Left lobe of liver (tissue), 2 donors: ENCODE measurements around the gene APOL6. TPM values are rescaled to one million over a fixed set of nuclear protein-coding genes. Genes with fewer than 3 reads are reported as not detected.
"Not testable (repeated sequence)": the region's sequence is repeated elsewhere in the genome, so short reads cannot be mapped to it uniquely, and the experiment has no call there.

Source experiments
- ATAC-seq: fragments of 200-7000 bp; cut with Tn5 transposase; one replicate; pipeline ENCODE4 v1.9.1; 2020; ENCODE audit warnings: mild to moderate bottlenecking, moderate library complexity
- DNase-seq: peaks from one replicate; pipeline ENCODE4 v3.0.0-alpha.2; 2020; ENCODE audit warnings: low spot score
- total RNA-seq: library from RNA; stranded (reverse); gene quantifications from one replicate; pipeline ENCODE4 v1.2.1, GENCODE V29; 2021
- donor health status: DM: no; HTN: no; CAD: no; lungs with moderate emphysema.
- donor health status: DM: no; HTN: yes; CAD: no.

Gene APOL6
- total RNA-seq, 1 donor from 2014 or later = 31.7 TPM

DNA sequence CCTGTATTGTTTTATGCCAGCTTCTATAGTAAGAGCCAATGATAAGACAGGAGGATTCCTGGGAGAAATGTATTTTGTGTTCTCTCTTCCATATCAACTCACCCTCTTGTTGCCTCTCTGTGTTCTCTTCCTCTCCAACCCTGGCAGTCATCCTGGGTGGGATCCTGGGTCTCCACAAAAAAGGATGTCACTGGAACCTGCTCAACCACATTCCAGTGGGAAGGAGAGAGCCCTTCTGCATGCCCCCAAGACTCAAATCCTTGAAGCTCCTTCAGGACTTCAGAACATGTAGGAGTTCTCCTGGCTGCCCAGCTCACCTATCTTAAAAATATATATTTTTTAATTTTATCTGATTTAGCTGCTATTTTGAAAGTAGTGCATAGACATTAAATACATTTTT is 26.1 kb downstream of the APOL6 start:
- DNase-seq = no peak
- ATAC-seq = no peak

DNA sequence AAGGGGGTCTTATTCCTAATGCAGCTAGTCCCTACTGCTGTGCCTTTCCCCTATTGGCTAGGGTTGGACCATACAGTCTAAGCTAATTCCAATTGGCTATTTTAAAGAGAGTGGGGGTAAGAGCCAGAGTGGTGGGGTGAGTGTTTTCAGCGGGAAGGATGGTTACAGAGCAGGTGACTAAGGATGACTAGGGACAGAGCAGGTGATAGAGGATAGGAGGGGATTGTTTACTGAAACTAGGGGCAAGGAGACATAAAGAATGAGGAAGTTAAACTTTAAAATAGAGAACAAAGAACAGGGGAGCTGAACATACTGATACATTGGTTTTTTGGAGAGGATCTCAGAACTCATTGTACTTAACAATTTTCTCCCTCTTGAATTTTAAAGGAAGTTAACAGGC is 27.8 kb downstream of the APOL6 start:
- not testable (repeated sequence) for ATAC-seq, DNase-seq

DNA sequence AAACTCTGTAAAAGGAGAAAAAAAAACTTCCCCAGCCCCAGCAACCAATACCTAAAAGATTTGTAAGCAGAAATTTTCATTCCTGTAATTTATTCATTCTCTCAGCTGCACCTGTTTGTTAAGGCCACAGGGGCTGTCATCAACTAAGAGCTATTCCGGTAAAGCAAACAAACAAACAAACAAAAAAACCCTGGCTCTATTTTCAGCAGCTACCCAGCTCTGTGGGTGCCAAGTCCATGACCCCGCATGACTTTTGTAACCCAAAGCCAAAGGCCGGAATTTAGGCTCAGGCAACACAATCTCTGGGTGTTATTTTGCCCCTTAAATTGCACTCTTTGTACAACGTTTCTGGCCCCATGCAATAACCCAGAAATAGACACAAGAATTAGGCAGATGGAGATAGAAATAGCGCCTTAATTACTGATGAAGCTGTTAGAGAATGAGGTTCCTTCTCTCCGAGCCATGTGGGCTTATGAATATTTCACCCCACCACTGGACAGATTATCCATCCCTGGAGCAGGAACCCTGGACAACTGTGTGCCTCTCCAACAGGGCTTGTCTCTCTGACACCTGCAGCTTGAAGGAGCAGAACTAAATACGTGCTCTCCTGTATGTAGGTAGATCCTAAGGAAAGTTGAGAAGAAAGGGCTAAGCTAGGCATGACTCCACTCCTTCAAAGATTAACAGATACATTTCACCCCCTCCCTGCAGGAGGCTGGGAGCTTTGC is 29.4 kb downstream of the APOL6 start:
- DNase-seq = peak; percentile 57
- ATAC-seq = peak; percentile 91

DNA sequence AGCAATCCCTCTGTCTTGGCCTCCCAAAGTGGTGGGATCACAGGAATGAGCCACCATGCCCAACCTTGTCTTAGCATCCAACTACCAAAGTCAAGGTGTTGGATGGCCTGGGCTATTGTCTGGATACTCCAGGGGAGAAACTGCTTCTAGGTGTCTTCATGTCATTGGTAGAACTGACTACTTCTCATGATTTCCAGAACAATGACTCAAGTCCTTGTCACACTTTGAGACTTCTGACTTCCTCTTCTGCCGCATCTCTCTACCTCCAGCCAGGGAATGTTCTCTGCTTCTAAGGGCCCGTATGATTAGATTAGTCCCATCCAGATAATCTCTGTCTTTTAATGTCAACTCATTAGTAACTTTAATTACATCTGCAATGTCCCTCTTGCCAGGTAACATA is 30.6 kb downstream of the APOL6 start:
- DNase-seq (no peak), ATAC-seq (no peak)

DNA sequence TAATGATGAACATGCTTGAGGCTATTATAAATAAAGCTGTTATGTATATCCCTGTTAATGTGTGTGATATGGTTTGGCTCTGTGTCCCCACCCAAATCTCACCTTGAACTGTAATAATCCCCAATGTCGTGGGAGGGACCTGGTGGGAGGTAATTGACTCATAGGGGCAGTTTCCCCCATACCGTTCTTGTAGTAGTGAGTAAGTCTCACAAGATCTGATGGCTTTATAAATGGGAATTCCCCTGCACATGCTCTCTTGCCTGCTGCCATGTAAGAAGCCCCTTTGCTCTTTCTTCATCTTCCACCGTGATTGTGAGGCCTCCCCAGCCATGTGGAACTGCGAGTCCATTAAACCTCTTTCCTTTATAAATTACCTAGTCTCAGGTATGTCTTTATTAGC is 31.2 kb downstream of the APOL6 start:
- not testable (repeated sequence) for DNase-seq

DNA sequence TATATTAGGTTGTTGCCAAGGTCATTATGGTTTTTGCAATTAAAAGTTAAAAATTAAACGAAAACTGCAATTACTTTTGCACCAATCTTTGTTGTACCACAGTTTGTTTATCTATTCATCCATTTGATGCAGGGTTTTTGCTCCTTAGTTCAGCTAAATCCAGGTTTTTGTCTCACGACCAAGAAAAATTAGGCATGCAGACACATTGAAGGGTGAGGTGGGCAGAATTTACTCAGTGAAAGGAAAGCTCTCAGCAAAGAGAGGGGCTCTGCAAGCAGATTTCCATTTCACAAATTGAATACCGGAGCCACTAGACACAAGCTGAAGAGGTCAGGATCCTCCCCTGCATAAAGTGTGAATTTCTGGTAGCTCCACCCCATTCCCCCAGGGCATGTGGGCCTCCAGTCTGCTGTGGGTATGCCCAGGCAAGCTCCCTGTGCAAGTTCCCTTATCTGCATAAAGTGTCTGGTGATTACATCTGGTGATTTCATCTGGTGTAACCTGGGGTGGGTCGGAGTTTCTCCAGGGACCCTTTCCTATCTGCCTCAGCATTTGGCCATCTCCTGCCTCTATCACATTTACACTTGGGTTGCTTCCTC is 33.3 kb downstream of the APOL6 start:
- ATAC-seq = no peak

More for the DNA sequence above, 31.2 kb downstream of the APOL6 start:
- ATAC-seq = not testable (repeated sequence)

DNA sequence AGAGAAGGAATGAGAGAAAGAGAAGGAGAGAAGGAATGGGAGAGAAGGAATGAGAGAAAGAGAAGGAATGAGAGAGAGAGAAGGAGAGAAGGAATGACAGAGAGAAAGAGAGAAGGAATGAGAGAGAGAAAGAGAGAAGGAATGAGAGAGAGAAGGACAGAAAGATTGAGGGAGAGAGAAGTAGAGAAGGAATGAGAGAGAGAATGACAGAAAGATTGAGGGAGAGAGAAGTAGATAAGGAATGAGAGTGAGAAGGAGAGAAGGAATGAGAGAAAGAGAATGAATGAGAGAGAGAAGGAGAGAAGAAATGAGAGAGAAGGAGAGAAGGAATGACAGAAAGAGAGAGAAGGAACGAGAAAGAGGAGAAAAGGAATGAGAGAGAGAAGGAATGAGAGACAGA is 35.3 kb downstream of the APOL6 start:
- DNase-seq = no peak
- ATAC-seq = no peak

More for the DNA sequence above, 33.3 kb downstream of the APOL6 start:
- DNase-seq = no peak

DNA sequence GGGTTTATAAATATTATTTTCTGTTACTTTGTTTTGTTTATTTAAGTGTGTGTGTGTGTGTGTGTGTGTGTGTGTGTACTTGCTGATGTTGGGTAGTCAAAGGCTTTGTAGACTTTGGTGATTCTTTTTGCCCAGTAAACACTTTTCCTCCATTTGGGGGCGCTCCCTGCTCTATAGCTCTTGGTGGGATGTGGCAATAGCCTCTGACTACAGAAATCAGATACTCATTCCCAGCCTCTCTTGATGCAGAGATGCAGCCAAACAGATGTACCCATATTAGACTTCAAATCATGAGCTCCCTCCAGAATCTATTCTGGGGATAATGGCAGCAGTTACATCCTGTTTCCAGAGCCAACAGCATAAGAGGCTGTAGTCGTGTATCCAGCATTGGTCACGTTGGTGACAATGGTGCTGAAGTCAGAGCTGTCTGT is 36.0 kb downstream of the APOL6 start:
- ATAC-seq = peak; percentile 36
- DNase-seq = no peak

DNA sequence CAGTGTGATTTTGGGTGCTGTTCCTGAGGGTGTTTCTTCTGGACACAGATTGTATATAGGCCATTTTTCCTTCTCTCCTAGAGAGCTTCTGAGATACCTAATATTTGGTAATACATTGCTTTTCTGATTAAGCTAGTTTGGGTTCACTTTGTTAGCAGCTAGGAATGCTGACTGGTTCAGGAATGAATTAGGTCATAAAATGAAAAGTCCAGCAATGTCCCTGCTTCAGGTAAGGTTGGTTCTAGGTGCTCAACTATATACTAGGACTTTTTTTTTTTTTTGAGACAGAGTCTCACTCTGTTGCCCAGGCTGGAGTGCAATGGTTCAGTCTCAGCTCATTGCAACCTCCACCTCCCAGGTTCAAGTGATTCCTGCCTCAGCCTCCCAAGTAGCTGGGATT is 36.5 kb downstream of the APOL6 start:
- DNase-seq (no peak), ATAC-seq (no peak)

DNA sequence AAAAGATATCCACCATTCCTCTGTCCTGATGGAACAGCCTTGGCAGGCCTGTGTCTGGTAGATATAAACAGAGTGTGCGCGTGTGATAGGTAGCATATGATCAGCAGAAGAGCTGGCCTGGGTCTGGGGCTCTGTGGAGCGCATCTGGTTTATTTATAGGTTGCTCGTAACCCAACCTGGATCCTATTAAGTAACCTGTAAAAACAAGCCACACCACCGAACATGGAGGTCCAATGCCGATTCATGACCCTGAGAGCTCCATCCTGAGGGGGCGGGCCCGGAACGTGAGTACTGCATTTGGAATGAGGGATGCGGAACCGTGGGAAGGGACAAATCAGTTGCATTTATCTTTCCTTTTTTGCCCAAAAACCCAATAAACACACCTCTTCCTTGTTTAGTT is 37.5 kb downstream of the APOL6 start:
- no peak for ATAC-seq

DNA sequence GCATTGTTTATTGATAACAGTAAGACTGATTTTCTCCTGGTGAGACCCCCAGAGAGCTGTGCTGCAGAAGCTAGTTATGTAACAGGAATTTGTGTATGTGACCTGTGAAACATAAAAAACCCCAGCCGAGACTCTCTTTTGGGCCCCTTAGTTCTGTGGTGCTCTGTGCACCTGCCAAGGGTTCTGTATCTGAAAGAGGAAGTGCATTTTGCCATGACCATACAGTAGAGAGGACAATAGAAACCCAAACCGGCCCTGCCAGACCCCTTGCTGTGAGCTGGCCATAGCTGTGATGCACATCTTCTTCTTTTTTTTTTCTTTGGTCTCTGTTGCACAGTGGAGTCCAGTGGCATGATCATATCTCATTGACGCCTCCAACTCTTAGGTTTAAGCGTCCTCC is 38.1 kb downstream of the APOL6 start:
- no peak for DNase-seq
- no peak for ATAC-seq

More for the DNA sequence above, 37.5 kb downstream of the APOL6 start:
- no peak for DNase-seq

DNA sequence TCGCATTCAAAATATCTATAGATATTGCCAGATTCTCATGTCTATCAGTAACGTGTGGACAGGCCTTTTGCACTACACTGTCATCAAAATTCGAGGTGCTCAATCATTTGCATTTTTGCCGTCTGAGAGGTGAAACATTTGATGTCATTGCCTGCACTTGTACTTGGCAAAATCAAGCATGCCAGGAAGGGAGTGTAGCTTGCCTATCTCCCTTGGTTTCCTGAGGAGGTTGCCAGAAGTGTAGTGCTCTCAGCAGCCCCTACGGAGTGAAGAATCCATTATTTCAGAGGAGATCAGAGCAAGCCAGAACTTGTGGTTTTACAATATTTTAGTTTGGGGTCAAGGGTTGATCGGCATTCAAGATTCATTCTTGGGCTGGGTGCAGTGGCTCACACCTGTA is 39.2 kb downstream of the APOL6 start:
- DNase-seq = no peak
- ATAC-seq = no peak

DNA sequence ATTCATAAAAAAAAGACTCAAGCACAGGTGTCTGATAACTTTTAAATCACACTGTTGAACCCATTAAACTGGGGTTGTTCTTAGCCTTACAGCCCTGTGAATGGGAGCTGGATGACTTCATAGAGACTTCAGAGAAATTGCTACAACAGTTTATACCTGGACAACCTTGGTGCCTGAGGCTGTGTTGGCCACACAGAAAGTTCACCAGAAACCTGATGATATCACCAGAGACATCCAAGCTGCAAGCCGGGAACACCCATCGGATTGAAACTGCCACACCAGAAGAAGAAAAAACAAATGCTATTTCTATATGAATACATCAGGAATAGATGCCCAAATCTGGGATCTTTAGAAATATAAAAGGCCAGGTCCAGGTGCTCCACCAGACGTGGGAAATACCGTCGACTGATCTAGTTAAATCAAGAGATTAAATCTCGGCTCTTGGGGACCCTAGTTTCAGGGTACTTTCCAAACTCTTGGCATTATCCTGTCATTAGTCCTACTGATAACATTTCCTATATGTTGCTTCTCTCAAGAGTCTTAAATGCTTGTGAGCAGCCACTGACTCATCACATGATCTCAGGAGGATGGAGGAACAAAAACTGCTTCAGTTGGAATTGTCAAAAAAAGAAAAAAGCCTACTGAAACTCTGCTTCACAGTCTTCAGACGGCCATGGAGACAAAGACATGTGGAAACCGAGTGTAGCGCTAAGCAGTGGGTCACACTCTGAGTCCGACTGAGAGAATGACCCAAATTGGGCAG is 40.8 kb downstream of the APOL6 start:
- no peak for ATAC-seq
- no peak for DNase-seq

DNA sequence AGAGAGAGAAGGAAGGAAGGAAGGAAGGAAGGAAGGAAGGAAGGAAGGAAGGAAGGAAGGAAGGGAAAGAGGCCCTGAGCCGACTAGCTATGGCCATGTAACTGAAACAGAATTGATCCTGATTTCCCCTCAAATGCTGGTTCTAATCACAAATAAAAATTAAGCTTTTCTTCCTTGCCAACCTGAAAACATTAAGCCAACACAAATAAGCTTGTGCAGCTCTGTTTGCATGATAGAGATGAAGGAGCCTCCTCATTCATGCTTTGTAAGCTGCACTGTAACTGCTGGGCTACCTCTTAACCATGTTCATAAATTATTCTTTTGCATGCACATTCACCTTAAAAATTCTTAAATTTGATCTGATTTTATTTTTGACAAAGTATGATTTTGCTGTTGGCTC is 41.8 kb downstream of the APOL6 start:
- no peak for ATAC-seq

DNA sequence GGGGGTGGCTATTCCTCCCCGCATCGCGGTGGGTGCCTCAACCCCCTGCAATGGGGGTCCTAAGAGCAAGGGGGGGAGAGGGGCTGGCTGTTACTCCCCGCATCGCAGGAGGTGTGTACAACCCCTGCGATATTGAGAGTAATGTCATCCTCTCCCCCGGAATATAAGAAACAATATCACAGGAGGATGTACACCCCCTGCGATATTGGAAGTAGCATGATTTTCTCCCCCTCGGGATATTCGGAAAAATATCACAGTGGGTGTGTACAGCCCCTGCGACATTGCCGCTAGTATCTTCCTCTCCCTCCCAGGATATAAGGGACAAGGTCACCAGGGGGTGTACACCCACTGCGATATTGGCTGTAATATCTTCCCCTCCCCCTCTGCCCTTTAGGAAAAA is 47.0 kb downstream of the APOL6 start:
- ATAC-seq = no peak
- DNase-seq = no peak

More for the DNA sequence above, 41.8 kb downstream of the APOL6 start:
- DNase-seq = no peak

DNA sequence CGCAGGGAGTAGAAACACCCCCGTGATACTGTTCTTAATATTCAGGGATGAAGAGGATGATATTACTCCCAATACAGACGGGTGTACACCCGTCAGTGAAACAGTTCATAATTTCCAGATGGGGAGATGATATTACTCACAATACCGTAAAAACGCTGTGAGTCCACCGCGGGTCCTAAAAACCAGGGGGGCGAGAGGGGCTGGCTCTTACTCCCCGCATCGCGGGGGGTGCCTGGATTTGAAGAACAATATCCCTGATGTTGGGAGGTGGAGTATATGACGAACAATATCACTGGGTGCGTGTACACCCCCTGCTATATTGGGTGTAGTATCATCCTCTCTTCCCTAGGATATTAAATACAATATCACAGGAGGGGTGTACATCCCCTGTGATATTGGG is 48.9 kb downstream of the APOL6 start:
- DNase-seq (no peak), ATAC-seq (no peak)

DNA sequence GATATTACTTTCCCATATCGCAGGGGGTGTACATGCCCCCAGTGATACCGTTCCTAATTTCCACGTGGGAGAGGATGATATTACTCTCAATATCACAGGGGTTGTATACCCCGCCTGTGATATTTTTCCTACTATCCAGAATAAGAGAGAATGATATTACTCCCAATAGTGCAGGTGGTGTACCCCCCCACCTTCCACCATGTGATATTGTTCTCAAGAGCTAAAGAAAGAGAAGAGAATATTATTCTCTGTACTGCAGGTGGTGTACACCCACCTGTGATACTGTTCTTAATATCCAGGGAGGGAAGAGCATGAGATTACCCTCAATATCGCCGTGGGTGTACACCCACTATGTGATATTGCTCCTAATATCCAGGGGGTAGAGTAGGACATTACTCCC is 51.6 kb downstream of the APOL6 start:
- DNase-seq, ATAC-seq: not testable (repeated sequence)

DNA sequence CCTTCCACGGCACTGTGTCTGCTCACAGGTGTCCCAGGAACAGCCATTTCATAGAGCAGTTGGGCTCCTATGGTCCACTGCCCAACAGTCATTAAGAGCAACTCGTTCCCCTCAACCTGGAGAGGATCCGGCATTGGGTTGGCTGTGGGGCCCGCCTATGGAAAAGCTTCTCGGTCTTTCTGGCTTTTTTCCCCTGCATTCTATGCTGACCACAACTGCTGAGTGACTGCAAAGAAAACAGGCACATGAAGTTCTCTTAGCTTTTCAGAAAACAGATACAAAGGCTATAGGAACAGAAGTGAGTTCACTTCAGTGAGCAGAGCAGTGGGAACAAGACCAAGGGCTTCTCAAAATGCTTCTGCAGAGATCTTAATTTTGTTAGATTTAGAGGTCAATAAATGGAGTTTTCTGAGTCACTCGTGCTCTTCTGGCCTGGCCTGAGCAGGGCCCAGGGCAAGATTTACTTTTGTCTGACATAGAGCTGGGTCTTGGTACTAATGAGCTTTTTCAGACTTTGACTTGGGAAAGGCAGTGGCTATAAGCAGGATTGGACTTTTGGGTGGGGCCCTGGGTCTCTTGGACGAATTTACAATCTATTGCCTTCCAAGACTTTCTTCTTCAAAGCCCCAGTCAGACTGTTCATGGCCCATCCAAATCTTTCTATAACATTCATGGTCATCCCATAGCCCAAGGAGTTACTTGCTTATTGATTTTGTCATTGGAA is 55.8 kb downstream of the APOL6 start:
- DNase-seq = no peak
- ATAC-seq = no peak

DNA sequence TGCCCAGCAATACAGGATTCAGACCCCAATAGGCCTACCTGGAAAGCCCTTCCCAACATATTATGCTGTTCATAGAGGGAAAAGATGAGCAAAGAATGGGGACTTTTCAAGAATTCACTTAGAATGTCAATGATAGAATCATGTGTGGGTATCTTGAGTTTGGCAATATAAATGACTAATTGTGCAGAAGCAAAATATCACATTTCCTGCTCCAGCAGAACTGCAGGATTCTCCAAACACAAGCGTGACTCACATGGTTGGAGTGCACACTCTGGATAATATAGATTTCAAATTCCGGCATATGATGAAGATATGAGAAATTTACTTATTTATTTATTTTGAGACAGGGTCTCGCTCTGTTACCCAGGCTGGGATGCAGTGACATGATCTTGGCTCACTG is 56.9 kb downstream of the APOL6 start:
- DNase-seq (no peak), ATAC-seq (no peak)

DNA sequence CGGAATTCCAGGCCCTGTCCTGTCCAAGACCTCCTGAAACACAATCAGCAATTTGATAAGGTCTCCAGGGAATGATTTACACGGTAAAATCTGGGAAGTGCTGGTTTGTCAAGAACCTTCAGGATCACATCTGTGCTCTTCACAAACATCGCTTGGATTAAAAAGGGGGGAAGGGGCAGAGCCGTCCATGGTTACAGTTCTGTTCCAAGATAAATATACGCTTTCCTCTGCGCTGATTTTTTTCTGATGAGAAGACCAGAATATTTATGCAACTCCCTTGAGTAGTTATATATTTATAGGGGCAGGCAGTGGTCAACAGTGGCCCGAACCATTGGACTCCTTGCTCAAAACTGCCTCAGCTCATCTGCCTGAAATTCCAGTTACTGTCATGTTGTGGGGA is 60.2 kb downstream of the APOL6 start:
- no peak for DNase-seq
- ATAC-seq = no peak

DNA sequence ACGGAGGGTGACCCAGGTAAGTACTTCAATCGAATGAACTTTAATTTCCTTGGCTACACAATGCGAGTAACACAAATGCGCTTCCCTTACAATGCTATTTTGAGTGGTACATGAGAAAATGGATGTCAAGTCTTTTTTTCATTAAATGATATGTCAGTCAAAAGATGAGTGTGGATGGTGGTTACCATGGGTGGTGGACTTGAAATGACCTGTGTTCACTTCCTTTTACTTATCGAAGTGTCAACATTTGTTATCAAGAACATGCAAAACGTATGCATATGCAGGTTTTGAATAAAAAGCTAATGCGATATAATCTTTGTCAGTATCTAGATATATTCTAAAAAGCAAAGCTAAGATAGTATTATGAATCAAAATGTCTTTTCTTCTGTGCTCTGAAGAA is 60.7 kb downstream of the APOL6 start:
- ATAC-seq = no peak
- no peak for DNase-seq
